WTC11 (cell line): ENCODE results near the gene CD96. TPM values are rescaled to one million over a fixed set of nuclear protein-coding genes. Genes with fewer than 3 reads are reported as not detected.

ENCODE experiments used
- ATAC-seq: fragments of 200-7000 bp; cut with Tn5 transposase; 2 replicates; pipeline ENCODE4 v1.10.0; 2021; ENCODE audit warnings: mild to moderate bottlenecking, moderate library complexity
- CTCF ChIA-PET: fragments of 300-600 bp; sonication (Branson Sonifier 250); formaldehyde crosslinking; loops from one replicate; lab custom pipeline; 2021; ENCODE audit warnings: antibody characterized with exemption; lab: Charles Lee
- POLR2A ChIA-PET: fragments of 350-600 bp; sonication (Branson Sonifier 250); formaldehyde crosslinking; loops from one replicate; lab custom pipeline; 2021; ENCODE audit warnings: antibody characterized with exemption; lab: Charles Lee
- DNase-seq: peaks from one replicate; pipeline ENCODE4 v3.0.0; 2021; ENCODE audit warnings: low spot score
- H3K27ac Mint-ChIP-seq: 2 replicates; pipeline ENCODE4 v1.8.0; 2021; ENCODE audit warnings: mixed read lengths
- H3K27me3 Mint-ChIP-seq: 2 replicates; pipeline ENCODE4 v1.8.0; 2021; ENCODE audit warnings: low read depth, mild to moderate bottlenecking, moderate library complexity, mixed read lengths
- H3K36me3 Mint-ChIP-seq: 2 replicates; pipeline ENCODE4 v1.8.0; 2021; ENCODE audit warnings: mixed read lengths
- H3K4me1 Mint-ChIP-seq: 2 replicates; pipeline ENCODE4 v1.8.0; 2022; ENCODE audit warnings: mixed read lengths
- H3K4me3 Mint-ChIP-seq: 2 replicates; pipeline ENCODE4 v1.8.0; 2021; ENCODE audit warnings: mild to moderate bottlenecking, moderate library complexity, mixed read lengths
- H3K9me3 Mint-ChIP-seq: 2 replicates; pipeline ENCODE4 v1.8.0; 2021; ENCODE audit warnings: mixed read lengths
- CREB1 ChIP-seq: sonication (generic); formaldehyde crosslinking; IDR thresholded peaks from 2 replicates; pipeline ENCODE4 v1.8.0; 2023; ENCODE audit warnings: mild to moderate bottlenecking, missing genetic modification reagents
- GTF2I ChIP-seq: fragments of 250-450 bp; sonication (Bioruptor Pico); conservative IDR thresholded peaks from 2 replicates; pipeline ENCODE4 v1.4.0; 2021; ENCODE audit warnings: mild to moderate bottlenecking
- HMGA2 ChIP-seq: fragments of 250-450 bp; sonication (Bioruptor Pico); IDR thresholded peaks from 2 replicates; pipeline ENCODE4 v1.4.0; 2021; ENCODE audit warnings: mild to moderate bottlenecking, moderate library complexity
- JAZF1 ChIP-seq: fragments of 250-450 bp; sonication (Bioruptor Pico); IDR thresholded peaks from 2 replicates; pipeline ENCODE4 v1.9.0; 2021; ENCODE audit warnings: moderate library complexity, mild to moderate bottlenecking, inconsistent platforms
- JUN ChIP-seq: sonication (generic); formaldehyde crosslinking; IDR thresholded peaks from 2 replicates; pipeline ENCODE4 v1.8.0; 2023; ENCODE audit warnings: mild to moderate bottlenecking, missing genetic modification reagents
- MYBL2 ChIP-seq: sonication (generic); formaldehyde crosslinking; IDR thresholded peaks from 2 replicates; pipeline ENCODE4 v1.8.1; 2023; ENCODE audit warnings: mild to moderate bottlenecking, moderate library complexity, missing genetic modification reagents
- SMAD4 ChIP-seq: sonication (generic); formaldehyde crosslinking; IDR thresholded peaks from 2 replicates; pipeline ENCODE4 v1.8.0; 2022; ENCODE audit warnings: mild to moderate bottlenecking, missing genetic modification reagents
- SOX15 ChIP-seq: fragments of 250-450 bp; sonication (Bioruptor Pico); IDR thresholded peaks from 2 replicates; pipeline ENCODE4 v1.9.0; 2021; ENCODE audit warnings: mild to moderate bottlenecking
- SP1 ChIP-seq: sonication (generic); formaldehyde crosslinking; conservative IDR thresholded peaks from 2 replicates; pipeline ENCODE4 v1.8.1; 2022; ENCODE audit warnings: missing genetic modification reagents
- ZBTB21 ChIP-seq: sonication (generic); formaldehyde crosslinking; IDR thresholded peaks from 2 replicates; pipeline ENCODE4 v1.8.1; 2023; ENCODE audit warnings: mild to moderate bottlenecking, missing genetic modification reagents, borderline replicate concordance
- ZNF138 ChIP-seq: sonication (generic); formaldehyde crosslinking; conservative IDR thresholded peaks from 2 replicates; pipeline ENCODE4 v1.8.1; 2022; ENCODE audit warnings: mild to moderate bottlenecking, moderate library complexity, missing genetic modification reagents
- ZNF232 ChIP-seq: sonication (generic); formaldehyde crosslinking; IDR thresholded peaks from 2 replicates; pipeline ENCODE4 v1.8.0; 2022; ENCODE audit warnings: mild to moderate bottlenecking, missing genetic modification reagents
- ZNF317 ChIP-seq: sonication (generic); formaldehyde crosslinking; IDR thresholded peaks from 2 replicates; pipeline ENCODE4 v1.8.1; 2023; ENCODE audit warnings: low read depth, mild to moderate bottlenecking, moderate library complexity, missing genetic modification reagents, borderline replicate concordance
- ZNF396 ChIP-seq: fragments of 250-450 bp; sonication (Bioruptor Pico); IDR thresholded peaks from 2 replicates; pipeline ENCODE4 v1.8.0; 2021; ENCODE audit warnings: mild to moderate bottlenecking, moderate library complexity, borderline replicate concordance
- ZNF423 ChIP-seq: fragments of 250-450 bp; sonication (Bioruptor Pico); IDR thresholded peaks from 2 replicates; pipeline ENCODE4 v2.1.2; 2022; ENCODE audit warnings: mild to moderate bottlenecking, moderate library complexity
- total RNA-seq: library from RNA; stranded (reverse); gene quantifications from 3 replicates; pipeline ENCODE4 v1.2.3, GENCODE V29; 2021
- TF ChIP-seq, protein P1 (sequence below): sonication (generic); formaldehyde crosslinking; IDR thresholded peaks from 2 replicates; pipeline ENCODE4 v1.8.0; 2022; ENCODE audit warnings: mild to moderate bottlenecking, missing genetic modification reagents
- TF ChIP-seq, protein P2 (sequence below): sonication (generic); formaldehyde crosslinking; IDR thresholded peaks from 2 replicates; pipeline ENCODE4 v1.8.1; 2022; ENCODE audit warnings: missing genetic modification reagents, borderline replicate concordance
- TF ChIP-seq, protein P3 (sequence below): sonication (generic); formaldehyde crosslinking; IDR thresholded peaks from 2 replicates; pipeline ENCODE4 v1.8.0; 2023; ENCODE audit warnings: missing genetic modification reagents
- TF ChIP-seq, protein P4 (sequence below): sonication (generic); formaldehyde crosslinking; IDR thresholded peaks from 2 replicates; pipeline ENCODE4 v1.8.1; 2023; ENCODE audit warnings: mild to moderate bottlenecking, missing genetic modification reagents, moderate library complexity
- TF ChIP-seq, protein P5 (sequence below): fragments of 250-450 bp; sonication (Bioruptor Pico); IDR thresholded peaks from 2 replicates; pipeline ENCODE4 v1.9.0; 2021; ENCODE audit warnings: mild to moderate bottlenecking
- TF ChIP-seq, protein P6 (sequence below): sonication (generic); formaldehyde crosslinking; IDR thresholded peaks from 2 replicates; pipeline ENCODE4 v1.8.1; 2023; ENCODE audit warnings: mild to moderate bottlenecking, missing genetic modification reagents, moderate library complexity

CD96 gene
- total RNA-seq, 1 experiment from 2014 or later, result 0.33 TPM

DNA sequence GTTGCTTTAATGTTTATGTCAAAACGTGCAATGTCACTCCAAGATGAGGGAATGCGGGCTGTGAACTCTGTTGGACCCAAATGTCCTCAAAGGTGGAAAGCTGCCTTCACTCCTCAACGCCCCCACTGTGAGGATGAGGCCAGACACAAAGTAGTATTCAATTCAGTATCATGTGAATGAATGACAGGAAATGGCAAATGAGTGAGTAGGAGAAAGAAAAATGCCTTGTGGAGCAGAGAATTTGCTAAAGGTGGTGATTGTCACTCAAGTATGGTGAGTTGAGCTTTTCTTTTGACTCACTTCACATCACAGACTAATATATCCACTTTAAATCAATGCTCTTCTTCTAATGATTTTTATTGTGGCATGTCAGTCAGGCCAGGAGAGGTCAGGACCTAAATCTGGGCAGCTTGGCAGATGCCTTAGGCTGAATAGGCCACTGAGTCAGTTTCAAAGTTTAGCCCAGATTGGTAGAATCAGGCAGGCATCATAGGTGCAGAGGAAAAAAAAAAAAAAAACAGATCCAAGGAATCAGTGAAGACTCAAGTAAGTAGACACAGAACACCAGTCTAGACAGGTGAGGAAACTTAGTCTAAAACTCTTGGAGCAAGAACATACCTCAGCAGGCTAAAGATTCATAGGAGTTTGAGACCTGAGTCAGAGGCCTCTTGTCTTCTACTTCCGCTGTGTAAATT is 124.2 kb downstream of the CD96 start:
- ChIA-PET CTCF (interaction anchor here (1.1 to 1.7 kb wide), 4 partner anchors 25 to 377 kb away, joined by 3 to 13 read pairs (median 6); no protein-coding TSS in a partner anchor), POLR2A (interaction anchor here (0.7 kb wide), 1 partner anchor 78 kb away, joined by 8 read pairs; no protein-coding TSS in a partner anchor)
- peaks cover 33% of the 10 kb centered on the region for H3K9me3 Mint-ChIP-seq
- peaks cover 31% of the 10 kb centered on the region for H3K36me3 Mint-ChIP-seq
- H3K4me1 Mint-ChIP-seq, result peaks cover 6% of the 10 kb centered on the region
- DNase-seq (no peak), ATAC-seq (no peak)
- TF ChIP-seq, protein P1, sequence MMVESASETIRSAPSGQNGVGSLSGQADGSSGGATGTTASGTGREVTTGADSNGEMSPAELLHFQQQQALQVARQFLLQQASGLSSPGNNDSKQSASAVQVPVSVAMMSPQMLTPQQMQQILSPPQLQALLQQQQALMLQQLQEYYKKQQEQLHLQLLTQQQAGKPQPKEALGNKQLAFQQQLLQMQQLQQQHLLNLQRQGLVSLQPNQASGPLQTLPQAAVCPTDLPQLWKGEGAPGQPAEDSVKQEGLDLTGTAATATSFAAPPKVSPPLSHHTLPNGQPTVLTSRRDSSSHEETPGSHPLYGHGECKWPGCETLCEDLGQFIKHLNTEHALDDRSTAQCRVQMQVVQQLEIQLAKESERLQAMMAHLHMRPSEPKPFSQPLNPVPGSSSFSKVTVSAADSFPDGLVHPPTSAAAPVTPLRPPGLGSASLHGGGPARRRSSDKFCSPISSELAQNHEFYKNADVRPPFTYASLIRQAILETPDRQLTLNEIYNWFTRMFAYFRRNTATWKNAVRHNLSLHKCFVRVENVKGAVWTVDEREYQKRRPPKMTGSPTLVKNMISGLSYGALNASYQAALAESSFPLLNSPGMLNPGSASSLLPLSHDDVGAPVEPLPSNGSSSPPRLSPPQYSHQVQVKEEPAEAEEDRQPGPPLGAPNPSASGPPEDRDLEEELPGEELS, result no peak
- TF ChIP-seq ZNF317 (no peak), CREB1 (no peak), MYBL2 (CRISPR knock-in tag) (no peak)
- TF ChIP-seq, protein P2, sequence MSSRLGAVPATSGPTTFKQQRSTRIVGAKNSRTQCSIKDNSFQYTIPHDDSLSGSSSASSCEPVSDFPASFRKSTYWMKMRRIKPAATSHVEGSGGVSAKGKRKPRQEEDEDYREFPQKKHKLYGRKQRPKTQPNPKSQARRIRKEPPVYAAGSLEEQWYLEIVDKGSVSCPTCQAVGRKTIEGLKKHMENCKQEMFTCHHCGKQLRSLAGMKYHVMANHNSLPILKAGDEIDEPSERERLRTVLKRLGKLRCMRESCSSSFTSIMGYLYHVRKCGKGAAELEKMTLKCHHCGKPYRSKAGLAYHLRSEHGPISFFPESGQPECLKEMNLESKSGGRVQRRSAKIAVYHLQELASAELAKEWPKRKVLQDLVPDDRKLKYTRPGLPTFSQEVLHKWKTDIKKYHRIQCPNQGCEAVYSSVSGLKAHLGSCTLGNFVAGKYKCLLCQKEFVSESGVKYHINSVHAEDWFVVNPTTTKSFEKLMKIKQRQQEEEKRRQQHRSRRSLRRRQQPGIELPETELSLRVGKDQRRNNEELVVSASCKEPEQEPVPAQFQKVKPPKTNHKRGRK, result no peak
- TF ChIP-seq, protein P3, sequence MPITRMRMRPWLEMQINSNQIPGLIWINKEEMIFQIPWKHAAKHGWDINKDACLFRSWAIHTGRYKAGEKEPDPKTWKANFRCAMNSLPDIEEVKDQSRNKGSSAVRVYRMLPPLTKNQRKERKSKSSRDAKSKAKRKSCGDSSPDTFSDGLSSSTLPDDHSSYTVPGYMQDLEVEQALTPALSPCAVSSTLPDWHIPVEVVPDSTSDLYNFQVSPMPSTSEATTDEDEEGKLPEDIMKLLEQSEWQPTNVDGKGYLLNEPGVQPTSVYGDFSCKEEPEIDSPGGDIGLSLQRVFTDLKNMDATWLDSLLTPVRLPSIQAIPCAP (CRISPR knock-in tag), result no peak
- no peak overlapping the region for H3K4me3 Mint-ChIP-seq
- peaks cover 4% of the 10 kb centered on the region for H3K27me3 Mint-ChIP-seq
- H3K27ac Mint-ChIP-seq, result no peak overlapping the region

DNA sequence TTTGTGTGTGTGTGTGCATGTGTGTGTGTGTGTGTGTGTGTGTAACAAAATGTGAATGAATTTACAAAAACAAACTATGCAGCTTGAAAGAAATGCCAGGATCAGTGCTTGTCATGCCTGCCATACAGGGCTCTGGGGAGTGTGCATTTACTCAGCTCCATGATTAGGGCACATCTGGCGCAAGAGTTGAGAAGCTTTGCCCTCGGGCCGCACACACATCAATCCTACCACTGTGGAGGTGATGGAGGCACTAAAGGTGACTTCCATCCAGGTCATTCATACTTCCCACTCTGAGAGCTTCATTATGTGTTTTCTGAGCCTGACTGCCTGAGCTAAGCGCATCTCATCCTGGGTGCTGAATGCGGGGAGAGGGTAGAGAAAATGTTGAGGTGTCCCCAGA is 125.2 kb downstream of the CD96 start:
- ATAC-seq (no peak), DNase-seq (no peak)
- ChIA-PET POLR2A (no interaction called here), CTCF (interaction anchor here (1.1 to 1.7 kb wide), 4 partner anchors 24 to 376 kb away, joined by 3 to 13 read pairs (median 6); no protein-coding TSS in a partner anchor)
- Mint-ChIP-seq H3K36me3 (peaks cover 21% of the 10 kb centered on the region), H3K4me3 (no peak overlapping the region), H3K27ac (no peak overlapping the region), H3K27me3 (peaks cover 4% of the 10 kb centered on the region; the same call in 1 of the 2 replicates), H3K4me1 (peaks cover 6% of the 10 kb centered on the region), H3K9me3 (peaks cover 23% of the 10 kb centered on the region)
- TF ChIP-seq ZBTB21 (CRISPR knock-in tag), result no peak
- no peak for TF ChIP-seq JAZF1 (CRISPR knock-in tag)
- TF ChIP-seq ZNF396 (CRISPR knock-in tag), result no peak
- TF ChIP-seq GTF2I (CRISPR knock-in tag), result no peak

DNA sequence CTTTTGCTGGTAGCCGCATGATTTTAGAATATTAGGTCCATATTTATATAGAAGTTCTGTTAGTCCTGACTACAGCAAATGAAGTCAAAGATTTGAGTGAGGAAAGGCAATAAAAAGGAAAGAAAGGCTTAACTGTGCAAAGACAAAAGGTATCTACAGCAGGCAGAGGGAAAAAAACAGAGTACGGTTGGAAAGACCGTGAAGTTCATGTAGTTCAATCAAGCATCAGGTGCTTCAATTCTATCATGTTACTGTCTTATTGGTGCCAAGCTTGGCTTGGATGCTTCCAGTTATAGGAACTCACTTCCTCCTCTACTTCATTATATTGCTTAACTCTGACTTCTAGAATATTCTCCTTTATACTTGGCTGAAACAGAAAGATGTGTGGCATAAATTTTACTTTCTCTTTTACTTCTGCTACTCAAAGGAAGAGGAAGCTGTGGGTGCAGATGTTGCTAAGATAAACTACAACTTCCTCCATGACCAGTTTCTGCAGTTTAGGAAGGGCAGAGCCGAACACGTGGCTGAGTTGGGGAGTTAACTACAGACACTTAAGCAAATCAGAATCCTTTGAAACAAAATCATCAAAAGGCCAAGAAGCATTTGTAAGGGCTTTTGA is 125.7 kb downstream of the CD96 start:
- Mint-ChIP-seq H3K9me3 (peaks cover 18% of the 10 kb centered on the region), H3K27ac (no peak overlapping the region), H3K4me3 (no peak overlapping the region), H3K36me3 (peaks cover 16% of the 10 kb centered on the region), H3K4me1 (peaks cover 6% of the 10 kb centered on the region), H3K27me3 (peaks cover 6% of the 10 kb centered on the region)
- ChIA-PET CTCF (interaction anchor here (1.4 to 1.7 kb wide), 4 partner anchors 24 to 346 kb away, joined by 4 to 13 read pairs (median 8); no protein-coding TSS in a partner anchor), POLR2A (no interaction called here)
- no peak for ATAC-seq
- no peak for TF ChIP-seq ZNF232
- DNase-seq, result no peak

DNA sequence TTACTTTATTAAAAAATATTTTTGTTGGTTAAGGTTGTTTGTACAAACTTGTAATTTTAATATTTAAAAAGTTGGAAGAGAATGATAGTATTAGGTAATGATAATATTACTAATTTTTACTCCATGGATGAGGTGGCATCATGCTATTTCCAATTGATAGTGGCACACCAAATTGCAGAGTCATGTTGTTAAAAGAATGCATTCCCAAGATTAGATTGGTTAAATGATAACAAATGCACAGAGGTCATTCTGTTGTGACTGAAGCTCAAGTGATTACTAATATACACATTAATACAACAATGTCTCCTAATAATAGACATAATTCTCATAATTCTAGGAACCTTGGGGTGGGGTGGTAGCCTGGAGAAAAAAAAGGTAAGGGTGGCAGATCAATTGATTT is 126.3 kb downstream of the CD96 start:
- Mint-ChIP-seq H3K27me3 (peaks cover 12% of the 10 kb centered on the region), H3K4me3 (no peak overlapping the region), H3K4me1 (peaks cover 6% of the 10 kb centered on the region), H3K9me3 (peaks cover 12% of the 10 kb centered on the region), H3K36me3 (peaks cover 10% of the 10 kb centered on the region), H3K27ac (no peak overlapping the region)
- ChIA-PET CTCF (interaction anchor here (0.6 to 2.0 kb wide), 16 partner anchors 23 to 443 kb away, joined by 3 to 41 read pairs (median 6); partner anchors contain the start of genes ABHD10 and TAGLN3), POLR2A (no interaction called here)
- ATAC-seq, result no peak
- DNase-seq, result no peak
- no peak for TF ChIP-seq SOX15 (CRISPR knock-in tag)
- TF ChIP-seq GTF2I (CRISPR knock-in tag), result no peak
- TF ChIP-seq SMAD4 (CRISPR knock-in tag), result no peak
- TF ChIP-seq HMGA2 (CRISPR knock-in tag), result no peak
- TF ChIP-seq ZNF138 (CRISPR knock-in tag), result no peak
- no peak for TF ChIP-seq ZNF396 (CRISPR knock-in tag)
- TF ChIP-seq, protein P4, sequence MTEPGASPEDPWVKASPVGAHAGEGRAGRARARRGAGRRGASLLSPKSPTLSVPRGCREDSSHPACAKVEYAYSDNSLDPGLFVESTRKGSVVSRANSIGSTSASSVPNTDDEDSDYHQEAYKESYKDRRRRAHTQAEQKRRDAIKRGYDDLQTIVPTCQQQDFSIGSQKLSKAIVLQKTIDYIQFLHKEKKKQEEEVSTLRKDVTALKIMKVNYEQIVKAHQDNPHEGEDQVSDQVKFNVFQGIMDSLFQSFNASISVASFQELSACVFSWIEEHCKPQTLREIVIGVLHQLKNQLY, result no peak
- TF ChIP-seq SP1 (CRISPR knock-in tag), result no peak
- TF ChIP-seq, protein P5, sequence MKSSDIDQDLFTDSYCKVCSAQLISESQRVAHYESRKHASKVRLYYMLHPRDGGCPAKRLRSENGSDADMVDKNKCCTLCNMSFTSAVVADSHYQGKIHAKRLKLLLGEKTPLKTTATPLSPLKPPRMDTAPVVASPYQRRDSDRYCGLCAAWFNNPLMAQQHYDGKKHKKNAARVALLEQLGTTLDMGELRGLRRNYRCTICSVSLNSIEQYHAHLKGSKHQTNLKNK (CRISPR knock-in tag), result no peak
- TF ChIP-seq, protein P6, sequence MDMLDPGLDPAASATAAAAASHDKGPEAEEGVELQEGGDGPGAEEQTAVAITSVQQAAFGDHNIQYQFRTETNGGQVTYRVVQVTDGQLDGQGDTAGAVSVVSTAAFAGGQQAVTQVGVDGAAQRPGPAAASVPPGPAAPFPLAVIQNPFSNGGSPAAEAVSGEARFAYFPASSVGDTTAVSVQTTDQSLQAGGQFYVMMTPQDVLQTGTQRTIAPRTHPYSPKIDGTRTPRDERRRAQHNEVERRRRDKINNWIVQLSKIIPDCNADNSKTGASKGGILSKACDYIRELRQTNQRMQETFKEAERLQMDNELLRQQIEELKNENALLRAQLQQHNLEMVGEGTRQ, result no peak
- no peak for TF ChIP-seq MYBL2 (CRISPR knock-in tag)
- TF ChIP-seq JUN, result no peak
- TF ChIP-seq ZNF423 (CRISPR knock-in tag), result no peak
- no peak for TF ChIP-seq ZNF232
